Occipital lobe (tissue), 2 donors: ENCODE measurements around the gene ALOX15B. TPM values are rescaled to one million over a fixed set of nuclear protein-coding genes. Genes with fewer than 3 reads are reported as not detected.
"Not testable (repeated sequence)": the region's sequence is repeated elsewhere in the genome, so short reads cannot be mapped to it uniquely, and the experiment has no call there.

Experiments used
- DNase-seq: peaks from one replicate; lab custom pipeline; 2025; lab: John Stamatoyannopoulos, UW
- total RNA-seq: library from RNA; depleted of rRNA; stranded (reverse); fragments of >200 nt; gene quantifications from one replicate; pipeline ENCODE4 v1.2.3, GENCODE V29; 2014

Gene ALOX15B
- total RNA-seq, 1 donor from 2014 or later, result 0.16 TPM

GRCh38 chr17:8061851-8062250 is 23.0 kb downstream of the ALOX15B start:
- not testable (repeated sequence) for DNase-seq

- DNase-seq, result no peak
Observed at GRCh38 chr17:8062435-8062806, 23.6 kb downstream of the ALOX15B start.

DNA sequence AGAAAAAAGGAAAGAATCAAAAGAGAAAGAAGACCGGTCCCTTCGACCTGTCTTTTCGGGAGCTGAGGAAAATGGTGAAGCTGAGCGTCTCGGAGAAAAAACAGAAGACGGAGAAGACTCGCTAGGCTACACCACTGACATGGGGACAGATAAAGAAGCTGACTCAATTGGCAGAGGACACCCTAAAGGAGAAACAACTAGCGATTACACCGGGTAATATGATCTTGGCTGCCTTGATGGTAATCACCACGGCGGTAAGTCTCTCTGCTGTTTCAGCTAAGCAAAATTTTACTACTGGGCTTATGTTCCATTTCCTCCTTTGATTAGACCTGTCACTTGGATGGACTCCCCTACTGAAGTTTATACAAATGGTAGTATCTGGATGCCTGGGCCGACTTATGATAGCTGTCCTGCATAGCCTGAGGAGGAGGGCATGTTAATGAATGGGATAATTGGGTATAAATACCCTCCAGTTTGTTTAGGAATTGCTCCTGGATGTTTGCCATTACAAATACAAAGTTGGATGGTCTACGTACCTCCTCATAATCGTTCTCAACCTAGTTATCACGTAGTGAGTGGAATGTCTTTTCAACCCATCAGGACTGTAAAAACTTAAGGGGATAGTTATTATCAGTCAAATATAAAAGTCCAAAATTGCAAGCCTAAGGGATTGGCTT is 24.1 kb downstream of the ALOX15B start:
- no peak for DNase-seq

DNA sequence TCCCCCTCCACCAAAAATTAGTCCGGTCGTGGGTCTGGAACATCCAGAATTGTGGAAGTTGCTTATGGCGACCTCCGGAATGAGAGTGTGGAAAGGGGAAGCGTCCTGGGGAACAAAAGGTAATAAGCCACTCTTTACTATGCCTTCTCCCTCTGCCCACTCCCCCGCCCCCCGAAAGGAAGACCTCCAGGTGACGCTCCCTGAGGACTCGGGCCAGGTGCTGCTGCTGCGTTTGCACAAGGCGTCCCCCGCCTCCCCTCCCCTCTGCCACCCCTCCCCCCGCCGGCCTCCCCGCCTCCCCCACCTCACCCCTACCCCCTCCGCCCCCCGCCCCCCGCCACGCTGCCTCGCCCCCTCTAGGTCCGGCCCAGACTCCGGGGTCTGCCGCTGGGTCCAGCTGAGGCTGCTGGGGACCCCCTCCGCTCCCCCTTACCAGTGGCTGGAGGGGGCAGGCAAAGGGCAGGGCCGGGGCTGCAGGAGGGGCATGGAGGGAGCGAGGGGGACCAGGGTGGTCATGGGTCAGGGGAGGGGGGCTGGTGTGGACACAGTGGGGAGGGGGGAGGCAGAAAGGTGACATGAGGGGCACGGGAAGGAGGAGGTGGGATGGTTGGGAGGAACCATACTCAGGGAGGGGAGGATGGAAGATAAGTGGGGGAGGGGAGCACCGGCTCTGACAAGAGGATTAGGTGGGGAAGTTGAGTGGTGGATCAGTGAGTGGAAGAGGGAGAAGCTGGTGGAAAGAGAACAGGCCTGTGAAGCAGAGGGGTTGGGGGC is 25.1 kb downstream of the ALOX15B start:
- DNase-seq, result no peak

- no peak for DNase-seq
Observed at GRCh38 chr17:8064561-8065019, 25.7 kb downstream of the ALOX15B start.

GRCh38 chr17:8066841-8067775 is 28.2 kb downstream of the ALOX15B start:
- DNase-seq, result no peak

GRCh38 chr17:8067806-8068205 is 28.9 kb downstream of the ALOX15B start:
- DNase-seq, result no peak

DNA sequence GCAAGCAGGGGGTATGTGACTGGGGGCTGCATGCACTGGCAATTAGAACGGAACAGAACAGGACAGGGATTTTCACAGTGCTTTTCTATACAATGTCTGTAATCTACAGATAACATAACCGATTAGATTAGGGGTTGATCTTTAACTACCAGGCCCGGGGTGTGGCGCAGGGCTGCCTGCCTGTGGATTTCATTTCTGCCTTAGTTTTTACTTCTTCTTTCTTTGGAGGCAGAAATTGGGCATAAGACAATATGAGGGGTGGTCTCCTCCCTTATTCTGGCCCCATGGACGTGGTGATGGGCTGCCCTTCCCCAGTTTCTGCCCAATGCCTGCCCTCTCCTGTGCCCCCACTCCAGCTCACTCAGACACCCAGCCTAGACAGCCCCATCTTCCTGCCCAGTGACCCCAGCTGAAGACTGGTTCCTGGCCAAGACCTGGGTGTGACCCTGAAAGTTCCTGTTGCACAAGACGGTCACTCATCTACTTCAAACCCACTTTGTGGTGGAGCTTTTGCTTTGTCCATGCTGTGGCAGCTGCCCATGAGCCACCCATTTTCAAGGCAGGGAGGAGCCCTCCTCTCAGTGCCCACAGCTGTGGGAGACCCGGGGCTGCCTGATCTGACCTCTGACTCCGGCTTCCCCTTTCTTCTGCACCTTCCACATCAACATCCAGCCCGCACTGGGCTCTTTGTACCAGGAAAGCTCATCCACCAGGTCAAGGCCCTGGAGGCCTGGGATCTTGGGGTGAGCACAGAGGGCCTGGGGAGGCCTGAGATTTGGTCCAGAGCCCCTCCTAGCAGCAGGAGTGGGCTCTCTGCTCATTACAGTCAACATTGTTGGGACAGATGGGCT is 30.1 kb downstream of the ALOX15B start:
- no peak for DNase-seq

DNA sequence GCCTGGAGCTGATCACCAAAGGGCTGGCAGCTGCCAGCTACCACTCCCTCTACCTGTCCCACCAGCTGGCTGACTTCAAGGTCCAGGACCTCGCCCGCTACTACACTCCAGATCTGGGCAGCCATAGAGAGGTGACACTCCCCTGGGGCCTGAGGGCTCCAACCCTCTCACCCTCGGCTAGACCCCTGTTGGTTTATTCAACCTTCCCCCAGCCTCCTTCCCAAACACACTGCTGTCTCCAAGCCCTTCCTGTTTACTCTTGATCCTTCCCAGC is 30.7 kb downstream of the ALOX15B start:
- DNase-seq, result no peak

GRCh38 chr17:8071496-8071895 is 32.6 kb downstream of the ALOX15B start:
- no peak for DNase-seq

DNA sequence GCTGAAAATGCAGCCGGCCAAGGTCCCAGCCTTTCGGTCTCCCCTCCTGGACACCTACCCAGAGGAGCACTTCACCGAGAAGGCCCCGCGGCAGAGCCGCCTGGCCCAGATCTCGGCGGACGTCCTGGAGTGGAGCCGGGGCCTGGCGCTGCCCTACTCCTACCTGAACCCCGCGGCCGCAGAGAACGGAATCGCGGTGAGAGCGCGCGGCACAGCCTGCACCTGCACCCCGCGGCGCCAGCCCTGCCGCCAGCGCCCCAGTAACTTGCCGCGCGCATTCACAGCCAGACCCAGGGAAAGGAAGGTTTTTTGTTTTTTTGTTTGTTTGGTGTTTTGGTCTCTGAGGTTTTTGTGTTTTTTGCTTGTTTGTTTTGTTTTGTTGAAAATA is 33.5 kb downstream of the ALOX15B start:
- DNase-seq, result no peak

- no peak for DNase-seq
Observed at GRCh38 chr17:8072729-8073461, 34.0 kb downstream of the ALOX15B start.

DNA sequence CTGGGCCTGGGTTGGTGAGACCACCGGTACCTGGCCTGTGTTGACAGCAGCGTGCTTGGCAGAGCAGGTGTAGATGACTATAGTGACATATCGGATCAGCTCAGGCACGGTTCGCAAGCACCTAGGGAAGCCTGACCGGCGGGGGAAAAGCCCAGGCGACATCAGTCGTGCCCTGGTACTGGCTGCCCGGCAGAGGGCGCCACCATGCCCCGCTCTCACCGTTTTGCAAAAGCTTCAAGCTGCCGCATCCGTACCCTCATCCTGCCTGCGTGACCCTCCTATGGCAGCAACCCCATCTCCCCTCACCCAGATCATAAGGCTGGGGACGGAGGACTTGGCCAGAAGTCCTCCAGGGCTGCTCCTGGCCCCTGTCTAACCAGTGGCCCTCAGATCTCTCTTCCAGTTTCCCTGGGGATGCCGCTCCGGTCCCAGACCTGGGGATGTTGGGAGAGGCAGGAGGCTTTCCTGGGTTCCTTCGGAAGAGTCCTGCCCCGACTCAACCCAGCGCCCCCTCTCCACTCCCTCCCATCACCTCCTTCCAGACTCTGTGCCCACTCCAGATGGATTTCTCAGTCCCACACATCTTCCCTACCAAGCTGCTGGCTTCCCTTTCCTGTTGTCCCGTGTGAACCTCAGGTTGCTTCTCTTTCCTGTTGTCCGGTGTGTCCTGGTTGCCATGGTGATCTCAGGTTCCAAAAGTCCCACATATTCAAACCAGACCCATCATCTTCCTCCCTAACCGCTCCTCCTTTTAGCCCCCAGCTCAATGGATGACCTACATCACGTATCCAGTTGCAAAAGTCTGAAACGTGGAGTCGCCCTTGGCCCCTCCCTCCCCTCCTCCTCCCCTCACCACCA is 35.0 kb downstream of the ALOX15B start:
- DNase-seq, result no peak

DNA sequence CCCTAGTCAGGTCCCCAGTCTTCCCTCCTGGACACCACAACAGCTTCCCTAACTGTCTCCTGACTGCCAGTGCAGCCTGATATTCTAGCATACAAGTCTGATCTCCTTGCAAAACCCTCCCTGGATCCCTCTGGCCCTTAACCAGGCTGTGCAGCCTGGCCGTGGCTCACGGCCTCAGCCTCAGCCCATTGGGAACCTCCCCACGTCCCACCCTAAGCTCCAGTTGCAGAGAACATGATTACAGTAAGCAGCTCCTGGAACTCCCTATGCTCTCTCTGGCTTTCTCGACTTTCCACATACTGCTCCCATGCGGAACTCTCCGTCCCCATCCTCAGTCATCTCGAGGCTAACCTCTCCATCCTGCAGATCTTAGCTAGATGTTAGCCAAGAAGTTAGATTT is 35.7 kb downstream of the ALOX15B start:
- no peak for DNase-seq

- DNase-seq, result no peak
Observed at GRCh38 chr17:8075081-8075480, 36.2 kb downstream of the ALOX15B start.

DNA sequence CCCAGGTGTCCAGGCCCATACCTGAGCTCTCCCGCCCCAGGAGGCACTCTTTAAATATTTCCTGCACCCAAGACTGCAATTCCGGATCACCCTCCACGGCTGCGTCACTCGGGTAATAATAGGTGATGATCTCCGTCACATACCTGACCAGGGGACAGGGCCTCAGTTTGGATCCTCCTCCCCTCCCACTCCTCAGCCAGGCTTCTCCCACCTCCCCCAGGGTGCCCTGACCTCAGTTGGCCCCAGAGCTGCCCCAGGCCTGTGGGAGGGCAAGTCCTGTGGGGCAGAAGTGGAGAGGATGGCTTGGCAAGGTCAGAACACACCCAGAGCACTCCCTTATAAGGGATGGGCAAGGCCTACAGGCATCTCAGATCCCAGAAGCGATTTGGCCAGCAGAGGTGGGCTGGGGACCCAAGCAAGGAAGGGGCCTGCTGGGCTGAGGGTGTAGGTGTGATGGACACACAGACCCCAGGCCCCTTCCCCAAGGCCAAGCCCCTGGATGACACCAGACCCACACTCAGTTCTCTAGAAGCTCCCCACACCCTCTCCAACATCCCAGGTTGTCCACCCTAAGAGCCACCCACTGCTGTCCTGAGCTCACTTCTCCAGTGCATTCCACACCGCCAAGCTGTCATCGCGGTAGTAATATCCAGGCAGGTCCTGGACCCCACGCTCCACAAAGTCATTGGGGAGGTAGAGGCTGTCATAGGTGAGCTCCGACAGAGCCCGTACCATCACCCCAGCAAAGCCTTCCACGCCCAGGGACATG is 36.9 kb downstream of the ALOX15B start:
- no peak for DNase-seq

DNA sequence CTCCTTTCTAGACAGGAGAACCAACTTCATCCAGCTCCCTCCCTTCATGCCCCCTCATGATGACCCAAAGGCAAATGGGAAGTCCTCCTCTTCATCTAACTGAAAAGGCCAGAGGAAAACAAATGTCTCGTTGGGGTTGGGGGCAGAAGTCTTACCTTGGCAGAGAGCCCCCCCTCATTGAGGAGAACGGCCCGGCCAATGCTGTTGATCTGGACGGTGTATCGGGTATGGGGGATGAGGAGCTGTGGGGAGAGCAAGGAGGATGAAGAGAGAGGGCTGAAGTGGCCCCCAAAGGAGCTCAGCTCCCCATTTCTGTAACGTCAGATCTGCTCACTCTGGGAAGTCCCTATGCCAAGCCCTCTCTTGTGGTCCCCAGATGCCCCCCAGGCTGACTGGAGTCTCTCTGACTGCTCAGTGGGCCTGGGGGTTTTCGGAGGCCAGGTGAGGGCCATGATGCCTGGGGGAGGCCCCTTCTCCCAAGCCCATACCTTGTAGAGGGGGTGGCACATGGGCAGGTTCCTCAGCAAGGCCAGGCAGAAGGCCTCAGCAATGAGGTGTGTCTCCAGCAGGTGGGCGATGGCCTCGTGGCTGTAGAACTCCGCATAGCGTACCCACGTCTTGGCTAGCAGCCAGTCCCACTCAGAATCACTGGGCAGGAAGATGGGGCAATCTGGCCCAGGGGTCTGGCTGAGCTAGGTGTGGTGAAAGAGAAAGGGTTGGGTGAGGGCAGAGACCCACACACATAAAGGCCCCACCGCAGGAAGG is 37.8 kb downstream of the ALOX15B start:
- DNase-seq, result no peak

GRCh38 chr17:8077939-8078338 is 39.1 kb downstream of the ALOX15B start:
- not testable (repeated sequence) for DNase-seq
